ENCODE measurements around the gene SF3B4.

- TF ChIP-seq, protein P1, sequence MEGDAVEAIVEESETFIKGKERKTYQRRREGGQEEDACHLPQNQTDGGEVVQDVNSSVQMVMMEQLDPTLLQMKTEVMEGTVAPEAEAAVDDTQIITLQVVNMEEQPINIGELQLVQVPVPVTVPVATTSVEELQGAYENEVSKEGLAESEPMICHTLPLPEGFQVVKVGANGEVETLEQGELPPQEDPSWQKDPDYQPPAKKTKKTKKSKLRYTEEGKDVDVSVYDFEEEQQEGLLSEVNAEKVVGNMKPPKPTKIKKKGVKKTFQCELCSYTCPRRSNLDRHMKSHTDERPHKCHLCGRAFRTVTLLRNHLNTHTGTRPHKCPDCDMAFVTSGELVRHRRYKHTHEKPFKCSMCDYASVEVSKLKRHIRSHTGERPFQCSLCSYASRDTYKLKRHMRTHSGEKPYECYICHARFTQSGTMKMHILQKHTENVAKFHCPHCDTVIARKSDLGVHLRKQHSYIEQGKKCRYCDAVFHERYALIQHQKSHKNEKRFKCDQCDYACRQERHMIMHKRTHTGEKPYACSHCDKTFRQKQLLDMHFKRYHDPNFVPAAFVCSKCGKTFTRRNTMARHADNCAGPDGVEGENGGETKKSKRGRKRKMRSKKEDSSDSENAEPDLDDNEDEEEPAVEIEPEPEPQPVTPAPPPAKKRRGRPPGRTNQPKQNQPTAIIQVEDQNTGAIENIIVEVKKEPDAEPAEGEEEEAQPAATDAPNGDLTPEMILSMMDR (conservative IDR thresholded peaks at IDR 0.05; ENCODE audit: low read depth, low read length), result no peak
- TF ChIP-seq EZH2 (IDR thresholded peaks at IDR 0.05; ENCODE audit: low read length, unreplicated experiment), result no peak
- TF ChIP-seq EZH2phosphoT487 (IDR thresholded peaks at IDR 0.05; ENCODE audit: borderline replicate concordance, low read length), result no peak
These were observed at the start of gene SF3B4 for GRCh38 chr1:149927563-149928400.
